OCI-LY3 (cell line): ENCODE measurements around the gene VAT1L.

Source experiments
- EZH2phosphoT487 ChIP-seq: fragments of 200-600 bp; shearing (Covaris generic); IDR thresholded peaks from 2 replicates; pipeline ENCODE4 v1.6.1; 2018; ENCODE audit warnings: antibody characterized with exemption, mixed run types, low read depth
- TF ChIP-seq, protein P1 (sequence below): fragments of 200-600, 300-600 bp; sonication (generic); IDR thresholded peaks from 2 replicates; pipeline ENCODE4 v1.5.1; 2014; ENCODE audit warnings: antibody characterized with exemption, low read length, low read depth

DNA sequence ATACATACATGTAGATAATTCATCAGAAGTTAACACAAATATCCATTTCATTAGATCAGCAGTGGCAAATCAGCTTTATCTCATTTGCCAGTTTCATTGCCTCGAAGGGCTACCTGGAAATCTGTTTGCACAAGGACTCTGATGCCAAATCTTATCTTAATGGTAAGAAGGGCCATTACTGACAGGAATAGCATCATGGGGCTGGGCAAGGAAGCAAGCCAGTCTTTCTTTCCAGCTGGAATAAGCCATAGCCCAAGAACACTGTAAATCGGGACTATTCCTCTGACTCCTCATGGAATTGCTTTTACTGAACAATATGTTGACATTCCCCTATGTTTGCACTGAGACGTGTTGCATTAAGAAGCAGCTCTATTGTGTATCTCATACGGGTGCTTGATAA, 132.6 kb downstream of the VAT1L start:
- TF ChIP-seq, protein P1, sequence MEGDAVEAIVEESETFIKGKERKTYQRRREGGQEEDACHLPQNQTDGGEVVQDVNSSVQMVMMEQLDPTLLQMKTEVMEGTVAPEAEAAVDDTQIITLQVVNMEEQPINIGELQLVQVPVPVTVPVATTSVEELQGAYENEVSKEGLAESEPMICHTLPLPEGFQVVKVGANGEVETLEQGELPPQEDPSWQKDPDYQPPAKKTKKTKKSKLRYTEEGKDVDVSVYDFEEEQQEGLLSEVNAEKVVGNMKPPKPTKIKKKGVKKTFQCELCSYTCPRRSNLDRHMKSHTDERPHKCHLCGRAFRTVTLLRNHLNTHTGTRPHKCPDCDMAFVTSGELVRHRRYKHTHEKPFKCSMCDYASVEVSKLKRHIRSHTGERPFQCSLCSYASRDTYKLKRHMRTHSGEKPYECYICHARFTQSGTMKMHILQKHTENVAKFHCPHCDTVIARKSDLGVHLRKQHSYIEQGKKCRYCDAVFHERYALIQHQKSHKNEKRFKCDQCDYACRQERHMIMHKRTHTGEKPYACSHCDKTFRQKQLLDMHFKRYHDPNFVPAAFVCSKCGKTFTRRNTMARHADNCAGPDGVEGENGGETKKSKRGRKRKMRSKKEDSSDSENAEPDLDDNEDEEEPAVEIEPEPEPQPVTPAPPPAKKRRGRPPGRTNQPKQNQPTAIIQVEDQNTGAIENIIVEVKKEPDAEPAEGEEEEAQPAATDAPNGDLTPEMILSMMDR, result no peak
- no peak for TF ChIP-seq EZH2phosphoT487
